HEK293 (cell line): ENCODE results near the gene MASP1.

ENCODE experiments used
- CTCF ChIA-PET: fragments of 350-600 bp; formaldehyde crosslinking; extraction: SDS; loops from one replicate; lab custom pipeline; 2021; ENCODE audit warnings: antibody characterized with exemption; lab: Yijun Ruan, JAX
- POLR2A ChIA-PET: fragments of 300-600 bp; formaldehyde crosslinking; extraction: SDS; loops from one replicate; lab custom pipeline; 2020; ENCODE audit warnings: antibody characterized with exemption, inconsistent platforms; lab: Yijun Ruan, JAX
- H3K27ac ChIP-seq: fragments of 200-500 bp; sonication (Bioruptor generic); 2 replicates; pipeline ENCODE4 v1.5.1; 2014; ENCODE audit warnings: low read depth, low read length, control low read depth, inconsistent platforms; ENCODE audit errors: extremely low read depth
- H3K36me3 ChIP-seq, 2 experiments: fragments of 200-500 bp in 1 of 2; sonication (Bioruptor generic) in 1 of 2; 1 replicate in 1 of 2; 2 replicates in 1 of 2; pipeline ENCODE4 v1.5.1; 2014 to 2017; ENCODE audit warnings: inconsistent platforms in 2 of 2, low read length in 2 of 2; ENCODE audit not compliant: control insufficient read depth in 2 of 2, insufficient read depth in 1 of 2
- H3K4me1 ChIP-seq: fragments of 200-500 bp; sonication (Bioruptor generic); 2 replicates; pipeline ENCODE4 v1.5.1; 2014; ENCODE audit warnings: mild to moderate bottlenecking, low read length, inconsistent platforms; ENCODE audit not compliant: control insufficient read depth, insufficient read depth
- H3K4me3 ChIP-seq: 2 replicates; pipeline ENCODE4 v1.5.1; 2011; ENCODE audit warnings: low read depth, mild to moderate bottlenecking, control low read depth, low read length, moderate library complexity
- H3K9me3 ChIP-seq: fragments of 200-500 bp; sonication (Bioruptor generic); 2 replicates; pipeline ENCODE4 v1.5.1; 2014; ENCODE audit warnings: low read depth, low read length, inconsistent platforms; ENCODE audit not compliant: control insufficient read depth, insufficient read depth
- BCL11A ChIP-seq: fragments of 450-650 bp; formaldehyde crosslinking; IDR thresholded peaks from 2 replicates; pipeline ENCODE4 v1.5.1; 2016; ENCODE audit warnings: low read depth, missing biosample characterization, missing genetic modification characterization
- GFI1B ChIP-seq: fragments of 450-650 bp; formaldehyde crosslinking; IDR thresholded peaks from 2 replicates; pipeline ENCODE4 v1.5.1; 2016; ENCODE audit warnings: missing biosample characterization, missing genetic modification characterization
- KLF8 ChIP-seq: fragments of 450-650 bp; formaldehyde crosslinking; IDR thresholded peaks from 2 replicates; pipeline ENCODE4 v1.5.1; 2016; ENCODE audit warnings: missing biosample characterization, missing genetic modification characterization
- MEIS1 ChIP-seq: sonication (generic); formaldehyde crosslinking; IDR thresholded peaks from 2 replicates; pipeline ENCODE4 v1.8.1; 2022; ENCODE audit warnings: missing genetic modification reagents, mild to moderate bottlenecking, borderline replicate concordance
- MYNN ChIP-seq: fragments of 450-650 bp; formaldehyde crosslinking; IDR thresholded peaks from 2 replicates; pipeline ENCODE4 v1.5.1; 2016; ENCODE audit warnings: missing biosample characterization, missing genetic modification characterization, borderline replicate concordance
- PATZ1 ChIP-seq: fragments of 450-650 bp; formaldehyde crosslinking; IDR thresholded peaks from 2 replicates; pipeline ENCODE4 v1.5.1; 2016; ENCODE audit warnings: missing biosample characterization, missing genetic modification characterization
- REPIN1 ChIP-seq: fragments of 450-650 bp; formaldehyde crosslinking; IDR thresholded peaks from 2 replicates; pipeline ENCODE4 v1.5.1; 2017; ENCODE audit warnings: missing biosample characterization, missing genetic modification characterization, low read depth
- TCF7L2 ChIP-seq: IDR thresholded peaks from 2 replicates; pipeline ENCODE4 v1.6.1; 2011; ENCODE audit warnings: low read depth, mild to moderate bottlenecking, inconsistent platforms, low read length, moderate library complexity, borderline replicate concordance
- ZBTB17 ChIP-seq: fragments of 450-650 bp; formaldehyde crosslinking; IDR thresholded peaks from 2 replicates; pipeline ENCODE4 v1.5.1; 2016; ENCODE audit warnings: missing biosample characterization, missing genetic modification characterization
- ZBTB8A ChIP-seq: fragments of 450-650 bp; formaldehyde crosslinking; IDR thresholded peaks from 2 replicates; pipeline ENCODE4 v1.5.1; 2016; ENCODE audit warnings: missing biosample characterization, missing genetic modification characterization
- ZFP37 ChIP-seq: fragments of 450-650 bp; formaldehyde crosslinking; IDR thresholded peaks from 2 replicates; pipeline ENCODE4 v1.5.1; 2016; ENCODE audit warnings: missing biosample characterization, missing genetic modification characterization
- ZNF211 ChIP-seq: fragments of 450-650 bp; formaldehyde crosslinking; IDR thresholded peaks from 2 replicates; pipeline ENCODE4 v1.5.1; 2016; ENCODE audit warnings: low read depth, missing biosample characterization, missing genetic modification characterization
- ZNF23 ChIP-seq: fragments of 450-650 bp; formaldehyde crosslinking; IDR thresholded peaks from 2 replicates; pipeline ENCODE4 v1.5.1; 2016; ENCODE audit warnings: missing biosample characterization, missing genetic modification characterization, borderline replicate concordance
- ZNF391 ChIP-seq: fragments of 450-650 bp; formaldehyde crosslinking; IDR thresholded peaks from 2 replicates; pipeline ENCODE4 v1.5.1; 2016; ENCODE audit warnings: low read depth, missing biosample characterization, missing genetic modification characterization, borderline replicate concordance
- ZNF404 ChIP-seq: fragments of 450-650 bp; formaldehyde crosslinking; IDR thresholded peaks from 2 replicates; pipeline ENCODE4 v1.5.1; 2017; ENCODE audit warnings: missing biosample characterization, missing genetic modification characterization
- ZNF449 ChIP-seq: fragments of 450-650 bp; formaldehyde crosslinking; IDR thresholded peaks from 2 replicates; pipeline ENCODE4 v1.5.1; 2017; ENCODE audit warnings: missing biosample characterization, mild to moderate bottlenecking, missing genetic modification characterization, moderate library complexity
- ZNF529 ChIP-seq: fragments of 450-650 bp; formaldehyde crosslinking; IDR thresholded peaks from 2 replicates; pipeline ENCODE4 v1.5.1; 2017; ENCODE audit warnings: missing genetic modification characterization, missing biosample characterization; ENCODE audit not compliant: insufficient replicate concordance
- ZNF670 ChIP-seq: fragments of 450-650 bp; formaldehyde crosslinking; IDR thresholded peaks from 2 replicates; pipeline ENCODE4 v1.5.1; 2016; ENCODE audit warnings: missing biosample characterization, missing genetic modification characterization, low read depth
- ZNF830 ChIP-seq: fragments of 450-650 bp; IDR thresholded peaks from 2 replicates; pipeline ENCODE4 v1.5.0; 2018; ENCODE audit warnings: missing biosample characterization, missing genetic modification characterization, low read depth, mild to moderate bottlenecking, moderate library complexity
- ZNF843 ChIP-seq: fragments of 450-650 bp; formaldehyde crosslinking; IDR thresholded peaks from 2 replicates; pipeline ENCODE4 v1.5.1; 2016; ENCODE audit warnings: missing biosample characterization, missing genetic modification characterization
- ZSCAN4 ChIP-seq: fragments of 450-650 bp; formaldehyde crosslinking; IDR thresholded peaks from 2 replicates; pipeline ENCODE4 v1.5.1; 2017; ENCODE audit warnings: missing biosample characterization, missing genetic modification characterization

Gene MASP1

GRCh38 chr3:187292631-187293515 lies 1.3 kb upstream of the MASP1 start:
- H3K27ac ChIP-seq = no peak overlapping the region
- no peak overlapping the region for H3K4me3 ChIP-seq
- no peaks in the 10 kb centered on the region for H3K4me1 ChIP-seq
- TF ChIP-seq BCL11A (tag by site-specific recombination) = no peak
- no peaks in the 10 kb centered on the region for H3K36me3 ChIP-seq
- POLR2A ChIA-PET = no interaction called here
- H3K9me3 ChIP-seq = no peaks in the 10 kb centered on the region
- CTCF ChIA-PET = interaction anchor here (0.5 to 1.1 kb wide), 6 partner anchors 15 to 362 kb away, joined by 3 to 4 read pairs (median 3); no protein-coding TSS in a partner anchor

- H3K27ac ChIP-seq = no peak overlapping the region
- CTCF ChIA-PET = interaction anchor here (0.5 to 0.7 kb wide), 3 partner anchors 33 to 363 kb away, joined by 3 to 4 read pairs (median 3); no protein-coding TSS in a partner anchor
Measured at GRCh38 chr3:187292181-187292580, 644 bp upstream of the MASP1 start.

GRCh38 chr3:187291001-187291511 lies 481 bp downstream of the MASP1 start:
- Histone ChIP-seq H3K4me1 (no peaks in the 10 kb centered on the region), H3K36me3 (no peaks in the 10 kb centered on the region), H3K9me3 (no peaks in the 10 kb centered on the region), H3K27ac (no peak overlapping the region), H3K4me3 (no peak overlapping the region)
- ChIA-PET CTCF (interaction anchor here (0.5 kb wide), 1 partner anchor 509 kb away, joined by 3 read pairs; no protein-coding TSS in a partner anchor), POLR2A (no interaction called here)
- no peak for TF ChIP-seq ZBTB17 (tag by site-specific recombination)
- no peak for TF ChIP-seq ZNF529 (tag by site-specific recombination)
- TF ChIP-seq ZNF843 (tag by site-specific recombination) = no peak
- no peak for TF ChIP-seq TCF7L2
- no peak for TF ChIP-seq MEIS1 (CRISPR knock-in tag)
- no peak for TF ChIP-seq KLF8 (tag by site-specific recombination)
- TF ChIP-seq PATZ1 = no peak
- no peak for TF ChIP-seq ZNF391 (tag by site-specific recombination)
- TF ChIP-seq ZNF670 (tag by site-specific recombination) = no peak
- TF ChIP-seq ZNF211 = no peak
- no peak for TF ChIP-seq ZNF830
- TF ChIP-seq ZNF23 = no peak
- no peak for TF ChIP-seq ZSCAN4 (tag by site-specific recombination)
- TF ChIP-seq GFI1B (tag by site-specific recombination) = no peak
- TF ChIP-seq REPIN1 (tag by site-specific recombination) = no peak
- no peak for TF ChIP-seq MYNN (tag by site-specific recombination)
- no peak for TF ChIP-seq ZFP37
- no peak for TF ChIP-seq ZNF449 (tag by site-specific recombination)
- TF ChIP-seq ZNF404 (tag by site-specific recombination) = no peak

More at GRCh38 chr3:187292181-187292580, 644 bp upstream of the MASP1 start:
- Histone ChIP-seq H3K36me3 (no peaks in the 10 kb centered on the region), H3K4me1 (no peaks in the 10 kb centered on the region), H3K4me3 (no peak overlapping the region), H3K9me3 (no peaks in the 10 kb centered on the region)
- TF ChIP-seq ZNF23 (no peak), ZBTB8A (tag by site-specific recombination) (no peak)
- POLR2A ChIA-PET = no interaction called here
